GM21526 (cell line): Measurements from ENCODE around the gene TJP3.
"Not testable (repeated sequence)": the region's sequence is repeated elsewhere in the genome, so short reads cannot be mapped to it uniquely, and the experiment has no call there.

Experiments
- ATAC-seq: cut with Tn5 transposase; IDR thresholded peaks from one replicate; pipeline ENCODE4 v1.9.1; 2021; ENCODE audit warnings: moderate library complexity; ENCODE audit not compliant: unreplicated experiment, low FRiP score

The TJP3 gene

GRCh38 chr19:3708207-3708931 lies at the start of gene TJP3:
TJP3 (plus strand) TSS chr19:3708384; CDS start chr19:3728433, 20,049 bp downstream.
- ATAC-seq, result no peak

GRCh38 chr19:3658870-3659745 lies 49.1 kb upstream of the TJP3 start:
- ATAC-seq, result no peak

- no peak for ATAC-seq
Measured at GRCh38 chr19:3659746-3660112, 48.5 kb upstream of the TJP3 start.

GRCh38 chr19:3660493-3661219 lies 47.5 kb upstream of the TJP3 start:
- no peak for ATAC-seq

- ATAC-seq, result no peak
Measured at GRCh38 chr19:3661284-3662238, 46.6 kb upstream of the TJP3 start.

GRCh38 chr19:3663838-3664237 lies 44.3 kb upstream of the TJP3 start:
- no peak for ATAC-seq

GRCh38 chr19:3664879-3665642 lies 43.1 kb upstream of the TJP3 start:
- ATAC-seq, result no peak

GRCh38 chr19:3665681-3666544 lies 42.3 kb upstream of the TJP3 start:
- no peak for ATAC-seq

- not testable (repeated sequence) for ATAC-seq
Measured at GRCh38 chr19:3666545-3666856, 41.7 kb upstream of the TJP3 start.

GRCh38 chr19:3667037-3667638 lies 41.0 kb upstream of the TJP3 start:
- ATAC-seq, result no peak

GRCh38 chr19:3667766-3668165 lies 40.4 kb upstream of the TJP3 start:
- no peak for ATAC-seq

- no peak for ATAC-seq
Measured at GRCh38 chr19:3668331-3669081, 39.7 kb upstream of the TJP3 start.

- no peak for ATAC-seq
Measured at GRCh38 chr19:3669082-3669946, 38.9 kb upstream of the TJP3 start.

- ATAC-seq, result no peak
Measured at GRCh38 chr19:3669947-3670795, 38.0 kb upstream of the TJP3 start.

GRCh38 chr19:3670796-3671679 lies 37.1 kb upstream of the TJP3 start:
- ATAC-seq, result no peak
